Measurements from ENCODE around the gene TTLL7. TPM values are rescaled to one million over a fixed set of nuclear protein-coding genes. Genes with fewer than 3 reads are reported as not detected.

The TTLL7 gene
- total RNA-seq, 2 donors from 2014 or later = 10.8 to 17.4 TPM

- TF ChIP-seq CTCF (IDR thresholded peaks at IDR 0.05) = no peak
- no peak for DNase-seq (ENCODE audit: low spot score)
Measured at GRCh38 chr1:83839566-83840173, 159.3 kb downstream of the TTLL7 start.

GRCh38 chr1:83838573-83838972, 160.4 kb downstream of the TTLL7 start:
- H3K27me3 ChIP-seq = no peaks in the 10 kb centered on the region
- no peak overlapping the region for H3K27ac ChIP-seq
- H3K9me3 ChIP-seq = no peaks in the 10 kb centered on the region
- no peaks in the 10 kb centered on the region for H3K36me3 ChIP-seq
- no peaks in the 10 kb centered on the region for H3K4me1 ChIP-seq
- DNase-seq (ENCODE audit: low spot score) = no peak
- H3K4me3 ChIP-seq = no peak overlapping the region
- no peak for TF ChIP-seq CTCF (IDR thresholded peaks at IDR 0.05)

More at GRCh38 chr1:83839566-83840173, 159.3 kb downstream of the TTLL7 start:
- Histone ChIP-seq H3K9me3 (no peaks in the 10 kb centered on the region), H3K4me1 (no peaks in the 10 kb centered on the region), H3K27me3 (no peaks in the 10 kb centered on the region), H3K27ac (no peak overlapping the region), H3K4me3 (no peak overlapping the region), H3K36me3 (no peaks in the 10 kb centered on the region)

GRCh38 chr1:83836543-83836942, 162.4 kb downstream of the TTLL7 start:
- Histone ChIP-seq H3K4me3 (no peak overlapping the region), H3K4me1 (no peaks in the 10 kb centered on the region), H3K9me3 (no peaks in the 10 kb centered on the region), H3K27me3 (no peaks in the 10 kb centered on the region), H3K36me3 (no peaks in the 10 kb centered on the region), H3K27ac (no peak overlapping the region)
- no peak for TF ChIP-seq CTCF (IDR thresholded peaks at IDR 0.05)
- no peak for DNase-seq (ENCODE audit: low spot score)

DNA sequence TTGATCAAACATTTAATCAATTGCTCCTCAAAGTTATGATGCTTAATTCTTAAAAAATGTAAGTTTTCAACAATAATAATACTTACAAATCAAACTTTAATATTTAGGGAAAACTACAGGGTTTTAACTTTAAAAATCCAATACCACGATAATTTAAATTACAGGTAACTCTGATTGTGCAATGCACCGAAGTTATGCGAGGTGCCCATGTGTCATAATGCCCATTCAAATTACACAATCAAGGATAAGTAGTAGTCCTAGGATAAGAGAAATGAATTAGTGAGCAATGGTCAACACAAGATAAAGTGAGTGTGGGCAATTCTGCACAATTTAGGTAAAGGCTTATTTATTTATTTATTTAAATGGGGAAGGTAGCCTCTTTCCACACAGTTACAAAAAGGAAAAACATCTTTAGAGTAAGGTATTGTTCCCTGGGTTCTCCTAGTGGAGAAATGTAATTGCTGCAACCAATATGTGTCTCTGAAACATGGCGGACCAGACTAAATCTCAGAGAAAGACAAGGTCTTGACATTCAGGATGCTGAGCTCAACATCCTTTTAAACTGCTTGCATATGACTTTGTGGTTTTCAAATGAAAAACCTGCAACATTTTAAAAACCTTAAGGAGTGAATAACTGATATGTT, 164.2 kb downstream of the TTLL7 start:
- no peaks in the 10 kb centered on the region for H3K4me1 ChIP-seq
- no peak overlapping the region for H3K27ac ChIP-seq
- H3K9me3 ChIP-seq = no peaks in the 10 kb centered on the region
- H3K36me3 ChIP-seq = no peaks in the 10 kb centered on the region
- no peaks in the 10 kb centered on the region for H3K27me3 ChIP-seq
- DNase-seq (ENCODE audit: low spot score) = no peak
- H3K4me3 ChIP-seq = no peak overlapping the region
- TF ChIP-seq CTCF (IDR thresholded peaks at IDR 0.05) = no peak

DNA sequence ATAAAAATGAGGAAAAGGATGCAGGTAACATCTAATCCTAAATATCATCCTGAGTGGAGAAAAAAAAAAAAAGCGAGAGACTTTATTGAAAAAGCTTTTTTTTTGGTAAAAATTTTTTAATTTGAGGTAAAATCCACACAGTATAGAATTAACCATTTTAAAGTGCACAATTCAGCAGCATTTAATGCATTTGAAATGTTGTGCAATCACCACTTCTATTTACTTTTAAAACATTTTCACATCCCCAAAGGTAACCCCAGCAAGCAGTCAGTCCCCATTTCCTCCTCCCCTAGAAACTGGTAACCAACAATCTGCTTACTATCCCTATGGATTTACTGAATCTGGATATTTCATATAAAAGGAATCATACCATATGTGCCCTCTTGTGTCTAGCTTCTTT, 166.7 kb downstream of the TTLL7 start:
- Histone ChIP-seq H3K36me3 (no peaks in the 10 kb centered on the region), H3K4me1 (no peaks in the 10 kb centered on the region), H3K9me3 (no peaks in the 10 kb centered on the region), H3K4me3 (no peak overlapping the region), H3K27ac (no peak overlapping the region), H3K27me3 (no peaks in the 10 kb centered on the region)
- no peak for TF ChIP-seq CTCF (IDR thresholded peaks at IDR 0.05)
- DNase-seq (ENCODE audit: low spot score) = no peak

DNA sequence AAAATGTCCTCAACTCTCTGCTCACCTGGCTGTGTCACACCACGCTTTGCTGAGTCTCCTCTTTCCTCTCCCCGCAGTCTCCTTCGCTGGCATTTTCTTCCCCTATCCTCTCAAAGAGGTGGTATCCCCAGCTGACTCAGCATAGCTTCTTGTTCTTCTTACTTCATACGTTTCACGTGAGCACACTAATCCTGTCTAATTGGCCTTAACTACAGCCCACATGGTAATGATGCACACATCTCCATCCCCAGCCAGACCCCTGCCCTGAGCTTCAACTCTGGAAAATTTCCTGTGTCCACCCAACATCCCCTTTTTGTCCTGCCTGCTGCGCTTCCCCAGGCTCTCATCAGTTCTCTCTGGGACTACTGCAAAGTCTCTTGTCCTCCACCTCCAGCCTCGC, 169.8 kb downstream of the TTLL7 start:
- Histone ChIP-seq H3K27ac (no peak overlapping the region), H3K27me3 (no peaks in the 10 kb centered on the region), H3K36me3 (no peaks in the 10 kb centered on the region), H3K4me1 (no peaks in the 10 kb centered on the region), H3K9me3 (peaks cover 0 to 4% of the 10 kb centered on the region in 2 donors), H3K4me3 (no peak overlapping the region)
- no peak for DNase-seq (ENCODE audit: low spot score)
- TF ChIP-seq CTCF (IDR thresholded peaks at IDR 0.05) = no peak
